GM10266 (cell line): ENCODE measurements around the gene RABL3.
"Not testable (repeated sequence)": the region's sequence is repeated elsewhere in the genome, so short reads cannot be mapped to it uniquely, and the experiment has no call there.

ENCODE experiments used
- DNase-seq: peaks from one replicate; pipeline ENCODE4 v3.0.0; 2012; ENCODE audit errors: extremely low spot score
- TF ChIP-seq, protein P1 (sequence below): IDR thresholded peaks from 2 replicates; pipeline ENCODE4 v1.5.1; 2012; ENCODE audit warnings: mild to moderate bottlenecking, low read depth; ENCODE audit not compliant: control insufficient read depth, insufficient read depth; ENCODE audit errors: missing control alignments

RABL3 gene

DNA sequence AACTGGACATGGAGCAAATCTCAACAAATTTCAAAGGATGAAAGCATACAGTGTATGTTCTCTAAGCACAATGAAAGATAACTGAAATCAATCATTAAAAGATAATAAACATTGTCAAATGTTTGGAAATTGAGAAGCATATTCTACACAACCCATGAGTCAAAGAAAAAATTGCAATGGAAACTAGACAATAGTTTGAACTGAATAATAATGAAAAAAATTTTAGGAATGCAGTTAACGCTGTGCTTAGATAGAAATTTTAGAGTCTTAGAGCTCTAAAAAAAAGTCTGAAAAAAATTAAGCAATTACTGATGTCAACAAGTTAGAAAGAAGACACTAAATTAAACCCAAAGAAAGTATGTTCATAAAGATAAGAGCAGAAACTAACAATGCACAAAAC lies 15.5 kb downstream of the RABL3 start:
- TF ChIP-seq, protein P1, sequence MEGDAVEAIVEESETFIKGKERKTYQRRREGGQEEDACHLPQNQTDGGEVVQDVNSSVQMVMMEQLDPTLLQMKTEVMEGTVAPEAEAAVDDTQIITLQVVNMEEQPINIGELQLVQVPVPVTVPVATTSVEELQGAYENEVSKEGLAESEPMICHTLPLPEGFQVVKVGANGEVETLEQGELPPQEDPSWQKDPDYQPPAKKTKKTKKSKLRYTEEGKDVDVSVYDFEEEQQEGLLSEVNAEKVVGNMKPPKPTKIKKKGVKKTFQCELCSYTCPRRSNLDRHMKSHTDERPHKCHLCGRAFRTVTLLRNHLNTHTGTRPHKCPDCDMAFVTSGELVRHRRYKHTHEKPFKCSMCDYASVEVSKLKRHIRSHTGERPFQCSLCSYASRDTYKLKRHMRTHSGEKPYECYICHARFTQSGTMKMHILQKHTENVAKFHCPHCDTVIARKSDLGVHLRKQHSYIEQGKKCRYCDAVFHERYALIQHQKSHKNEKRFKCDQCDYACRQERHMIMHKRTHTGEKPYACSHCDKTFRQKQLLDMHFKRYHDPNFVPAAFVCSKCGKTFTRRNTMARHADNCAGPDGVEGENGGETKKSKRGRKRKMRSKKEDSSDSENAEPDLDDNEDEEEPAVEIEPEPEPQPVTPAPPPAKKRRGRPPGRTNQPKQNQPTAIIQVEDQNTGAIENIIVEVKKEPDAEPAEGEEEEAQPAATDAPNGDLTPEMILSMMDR: no peak
- no peak for DNase-seq

DNA sequence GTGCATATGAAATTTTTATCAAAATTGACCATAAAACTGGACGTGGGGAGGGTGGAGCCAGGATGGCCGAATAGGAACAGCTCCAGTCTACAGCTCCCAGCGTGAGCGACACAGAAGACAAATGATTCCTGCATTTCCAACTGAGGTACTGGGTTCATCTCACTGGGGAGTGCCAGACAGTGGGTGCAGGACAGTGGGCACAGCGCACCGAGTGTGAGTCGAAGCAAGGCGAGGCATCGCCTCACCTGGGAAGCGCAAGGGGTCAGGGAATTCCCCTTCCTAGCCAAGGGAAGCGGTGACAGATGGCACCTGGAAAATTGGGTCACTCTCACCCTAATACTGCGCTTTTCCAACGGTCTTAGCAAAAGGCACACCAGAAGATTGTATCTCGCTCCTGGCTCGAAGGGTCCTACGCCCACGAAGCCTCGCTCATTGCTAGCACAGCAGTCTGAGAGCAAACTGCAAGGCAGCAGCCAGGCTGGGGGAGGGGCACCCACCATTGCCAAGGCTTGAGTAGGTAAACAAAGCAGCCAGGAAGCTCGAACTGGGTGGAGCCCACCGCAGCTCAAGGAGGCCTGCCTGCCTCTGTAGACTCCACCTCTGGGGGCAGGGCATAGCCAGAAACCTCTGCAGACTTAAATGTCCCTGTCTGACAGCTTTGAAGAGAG lies 23.0 kb downstream of the RABL3 start:
- DNase-seq: not testable (repeated sequence)

DNA sequence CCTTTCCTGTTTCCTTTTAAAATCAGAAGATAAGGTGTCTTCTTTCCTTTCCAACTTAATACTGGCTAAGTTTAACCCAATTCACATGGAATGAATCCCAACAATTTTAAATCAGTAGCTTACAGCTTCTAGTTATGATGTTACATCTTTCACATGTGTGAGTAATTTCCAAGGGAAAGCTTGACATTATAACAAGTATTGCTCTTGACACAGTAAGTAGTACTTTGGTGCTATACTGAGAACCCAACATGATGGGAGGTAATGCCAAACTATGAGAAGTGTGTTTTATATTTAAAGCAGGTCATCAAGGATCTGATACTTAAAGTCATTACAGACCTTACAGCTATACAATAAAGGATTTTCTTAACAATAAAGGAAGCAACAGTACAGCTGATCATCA lies 29.1 kb downstream of the RABL3 start:
- no peak for DNase-seq

DNA sequence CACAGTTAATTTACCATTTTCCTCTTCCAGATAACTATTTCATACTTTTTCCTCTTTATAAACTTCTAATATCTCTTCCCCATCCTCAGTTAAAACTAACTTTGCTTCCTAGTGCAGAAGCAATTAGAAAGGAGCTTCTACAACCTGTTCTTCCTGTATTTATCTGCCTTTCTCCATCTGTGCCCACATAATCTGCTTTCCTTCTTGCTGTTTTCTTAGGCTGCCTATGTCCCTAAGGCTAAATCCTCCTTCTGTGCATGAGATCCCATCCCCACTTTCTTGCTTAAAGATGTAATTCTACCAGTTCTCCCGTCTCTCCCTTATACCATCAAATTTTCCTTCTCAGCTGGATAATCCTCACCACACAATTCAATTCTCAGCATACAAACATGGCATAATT lies 31.9 kb downstream of the RABL3 start:
- no peak for DNase-seq

More for the DNA sequence above, 29.1 kb downstream of the RABL3 start:
- TF ChIP-seq, protein P1: no peak

DNA sequence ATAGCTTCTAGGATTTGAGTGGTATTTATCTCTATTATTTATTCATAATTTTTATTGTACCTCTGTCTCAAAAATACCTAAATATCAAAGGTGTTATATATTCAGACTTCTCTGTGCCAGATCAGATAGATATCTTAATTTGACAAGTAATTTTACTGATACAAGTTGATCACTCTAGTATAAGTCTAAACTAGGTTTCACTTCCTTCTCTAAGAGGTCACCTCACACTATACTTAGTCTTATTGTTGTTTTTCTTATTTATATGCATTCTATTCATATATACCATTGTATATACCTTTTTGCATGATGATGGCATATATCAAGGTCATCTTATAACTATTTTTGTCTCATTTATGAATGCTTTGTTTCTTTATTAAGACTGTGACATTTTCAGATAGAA lies 33.9 kb downstream of the RABL3 start:
- DNase-seq: no peak
- TF ChIP-seq, protein P1: no peak

More for the DNA sequence above, 31.9 kb downstream of the RABL3 start:
- TF ChIP-seq, protein P1: no peak

DNA sequence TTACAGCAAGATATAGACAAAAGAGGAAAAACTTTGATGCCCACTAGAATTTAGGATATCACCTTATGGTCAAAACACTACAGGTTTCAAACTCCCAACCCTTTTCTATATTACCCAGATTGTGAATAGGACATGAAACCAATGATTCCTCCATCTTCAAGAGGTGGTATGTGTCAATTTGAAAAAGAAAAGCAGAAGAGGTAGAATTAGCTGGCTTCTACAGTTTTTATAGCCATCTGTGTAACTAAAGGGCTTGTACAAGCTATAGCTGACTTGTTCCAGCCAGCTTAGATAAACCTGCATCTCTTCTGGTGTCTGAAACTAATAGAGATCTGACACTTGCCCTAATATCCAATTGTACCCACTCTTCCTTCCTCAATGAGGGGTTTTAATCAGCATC lies 35.4 kb downstream of the RABL3 start:
- DNase-seq: no peak
- TF ChIP-seq, protein P1: no peak

DNA sequence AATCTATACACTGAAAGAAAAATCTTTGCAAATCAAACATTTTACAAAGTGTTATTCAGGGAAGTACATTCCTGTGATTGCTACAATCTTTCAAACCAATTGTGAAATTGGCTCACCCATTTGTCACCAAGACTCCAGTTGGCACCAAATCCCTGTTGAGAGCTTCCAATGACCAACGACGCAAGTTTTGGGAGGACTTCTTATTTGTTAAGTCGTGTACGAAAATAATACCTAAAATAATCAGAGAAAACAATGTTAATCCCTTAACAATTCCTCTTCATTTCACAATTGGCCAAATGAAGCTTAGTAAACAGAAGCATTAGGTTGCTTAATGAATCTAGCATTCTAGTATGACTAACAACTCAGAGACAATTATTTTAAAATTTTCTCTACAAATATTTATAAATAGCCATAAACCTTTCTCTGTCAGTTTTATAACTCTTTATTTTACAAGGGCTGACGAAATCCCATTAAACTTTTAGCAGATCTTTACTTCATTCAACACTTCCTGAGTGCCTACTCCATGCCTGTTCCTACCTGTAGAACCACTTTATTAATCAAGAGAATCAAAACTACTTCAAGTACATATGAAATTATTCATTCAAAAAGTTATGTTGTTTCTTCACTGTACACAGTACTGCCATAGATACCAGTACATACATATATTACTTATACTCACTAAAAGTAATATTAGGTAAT lies 36.3 kb downstream of the RABL3 start:
- no peak for DNase-seq
- TF ChIP-seq, protein P1: no peak
